ENCODE data around the gene KCNA10. TPM values are rescaled to one million over a fixed set of nuclear protein-coding genes. Genes with fewer than 3 reads are reported as not detected.
"Not testable (repeated sequence)": the region's sequence is repeated elsewhere in the genome, so short reads cannot be mapped to it uniquely, and the experiment has no call there.

The KCNA10 gene
- total RNA-seq, 3 donors from 2014 or later (not counting 1 experiment from before 2014, with no cell fraction given), result not detected

DNA sequence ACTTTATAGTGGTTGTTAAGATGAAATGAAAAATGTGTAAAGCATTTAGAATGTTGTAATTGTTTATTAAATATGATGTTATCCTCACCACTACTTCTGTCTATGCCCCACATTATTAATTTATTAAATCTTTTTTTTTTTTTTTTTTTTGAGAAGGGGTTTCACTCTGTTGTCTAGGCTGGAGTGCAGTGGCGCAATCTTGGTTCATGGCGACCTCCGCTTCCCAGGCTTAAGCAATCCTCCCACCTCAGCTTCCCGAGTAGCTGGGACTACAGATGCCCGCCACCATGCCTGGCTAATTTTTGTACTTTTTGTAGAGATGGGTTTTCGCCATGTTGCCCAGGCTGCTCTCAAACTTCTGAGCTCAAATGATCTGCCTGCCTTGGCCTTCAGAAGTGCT, 7.5 kb downstream of the KCNA10 start:
- Histone ChIP-seq H3K36me3 (ENCODE audit: control insufficient read depth, insufficient read depth, low read length) (no peaks in the 10 kb centered on the region), H3K27me3 (ENCODE audit: control insufficient read depth, insufficient read depth, low read length) (no peaks in the 10 kb centered on the region), H3K9me3 (ENCODE audit: control insufficient read depth, insufficient read depth, low read length) (no peaks in the 10 kb centered on the region), H3K4me1 (ENCODE audit: control insufficient read depth, insufficient read depth, low read length) (no peaks in the 10 kb centered on the region), H3K27ac (ENCODE audit: low read length) (no peak overlapping the region), H3K4me3 (ENCODE audit: low read length) (no peak overlapping the region)
- no peaks in the 10 kb centered on the region for H3K36me3 Mint-ChIP-seq
- no peak for ATAC-seq
- TF ChIP-seq, protein P1, sequence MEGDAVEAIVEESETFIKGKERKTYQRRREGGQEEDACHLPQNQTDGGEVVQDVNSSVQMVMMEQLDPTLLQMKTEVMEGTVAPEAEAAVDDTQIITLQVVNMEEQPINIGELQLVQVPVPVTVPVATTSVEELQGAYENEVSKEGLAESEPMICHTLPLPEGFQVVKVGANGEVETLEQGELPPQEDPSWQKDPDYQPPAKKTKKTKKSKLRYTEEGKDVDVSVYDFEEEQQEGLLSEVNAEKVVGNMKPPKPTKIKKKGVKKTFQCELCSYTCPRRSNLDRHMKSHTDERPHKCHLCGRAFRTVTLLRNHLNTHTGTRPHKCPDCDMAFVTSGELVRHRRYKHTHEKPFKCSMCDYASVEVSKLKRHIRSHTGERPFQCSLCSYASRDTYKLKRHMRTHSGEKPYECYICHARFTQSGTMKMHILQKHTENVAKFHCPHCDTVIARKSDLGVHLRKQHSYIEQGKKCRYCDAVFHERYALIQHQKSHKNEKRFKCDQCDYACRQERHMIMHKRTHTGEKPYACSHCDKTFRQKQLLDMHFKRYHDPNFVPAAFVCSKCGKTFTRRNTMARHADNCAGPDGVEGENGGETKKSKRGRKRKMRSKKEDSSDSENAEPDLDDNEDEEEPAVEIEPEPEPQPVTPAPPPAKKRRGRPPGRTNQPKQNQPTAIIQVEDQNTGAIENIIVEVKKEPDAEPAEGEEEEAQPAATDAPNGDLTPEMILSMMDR (IDR thresholded peaks at IDR 0.05), result no peak
- WGBS (ENCODE audit: insufficient coverage), result 100% methylated on average over 2 of the region's 6 CpGs
- no peak for DNase-seq
- H3K4me1 Mint-ChIP-seq, result no peaks in the 10 kb centered on the region
- peaks cover 0 to 8% of the 10 kb centered on the region in 2 donors for H3K27me3 Mint-ChIP-seq (ENCODE audit: low read depth in 2 of 2)
- intact Hi-C loops (cut with micrococcal nuclease), result no loop called here
- no peak overlapping the region for H3K4me3 Mint-ChIP-seq
- H3K9me3 Mint-ChIP-seq, result no peaks in the 10 kb centered on the region
- H3K27ac Mint-ChIP-seq, result no peak overlapping the region

DNA sequence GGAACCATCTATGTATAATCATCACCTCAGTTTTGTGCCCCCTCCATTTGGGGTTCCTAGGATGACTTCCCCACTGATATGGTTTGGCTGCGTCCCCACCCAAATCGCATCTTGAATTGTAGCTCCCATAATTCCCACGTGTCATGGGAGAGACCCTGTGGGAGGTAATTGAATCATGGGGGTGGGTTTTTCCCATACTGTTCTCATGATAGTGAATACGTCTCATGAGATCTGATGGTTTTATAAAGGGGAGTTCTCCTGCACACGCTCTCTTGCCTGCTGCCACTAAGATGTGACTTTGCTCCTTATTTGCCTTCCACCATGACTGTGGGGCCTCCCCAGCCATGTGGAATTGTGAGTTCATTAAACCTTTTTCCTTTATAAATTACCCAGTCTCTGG, 8.1 kb downstream of the KCNA10 start:
- H3K27me3 Mint-ChIP-seq (ENCODE audit: low read depth in 2 of 2); H3K4me3 Mint-ChIP-seq; H3K27ac ChIP-seq (ENCODE audit: low read length); intact Hi-C loops (cut with micrococcal nuclease); H3K9me3 Mint-ChIP-seq; H3K27ac Mint-ChIP-seq; H3K9me3 ChIP-seq (ENCODE audit: control insufficient read depth, insufficient read depth, low read length); H3K4me1 ChIP-seq (ENCODE audit: control insufficient read depth, insufficient read depth, low read length); DNase-seq; H3K4me3 ChIP-seq (ENCODE audit: low read length); H3K36me3 Mint-ChIP-seq; H3K36me3 ChIP-seq (ENCODE audit: control insufficient read depth, insufficient read depth, low read length); H3K27me3 ChIP-seq (ENCODE audit: control insufficient read depth, insufficient read depth, low read length); ATAC-seq; H3K4me1 Mint-ChIP-seq: not testable (repeated sequence)
- WGBS (ENCODE audit: insufficient coverage), result 91% methylated on average over 4 of the region's 5 CpGs

GRCh38 chr1:110509655-110510054, 9.3 kb downstream of the KCNA10 start:
- no peak for DNase-seq
- no peaks in the 10 kb centered on the region for H3K9me3 Mint-ChIP-seq
- WGBS (ENCODE audit: insufficient coverage), result 93% methylated on average over 6 of the region's 6 CpGs
- Histone ChIP-seq H3K9me3 (ENCODE audit: control insufficient read depth, insufficient read depth, low read length) (no peaks in the 10 kb centered on the region), H3K27me3 (ENCODE audit: control insufficient read depth, insufficient read depth, low read length) (no peaks in the 10 kb centered on the region), H3K27ac (ENCODE audit: low read length) (no peak overlapping the region), H3K4me1 (ENCODE audit: control insufficient read depth, insufficient read depth, low read length) (no peaks in the 10 kb centered on the region), H3K4me3 (ENCODE audit: low read length) (no peak overlapping the region), H3K36me3 (ENCODE audit: control insufficient read depth, insufficient read depth, low read length) (no peaks in the 10 kb centered on the region)
- intact Hi-C loops (cut with micrococcal nuclease), result no loop called here
- no peaks in the 10 kb centered on the region for H3K4me1 Mint-ChIP-seq
- H3K4me3 Mint-ChIP-seq, result no peak overlapping the region
- no peaks in the 10 kb centered on the region for H3K36me3 Mint-ChIP-seq
- H3K27me3 Mint-ChIP-seq (ENCODE audit: low read depth in 2 of 2), result peaks cover 0 to 10% of the 10 kb centered on the region in 2 donors
- no peak for ATAC-seq
- TF ChIP-seq, protein P1 (IDR thresholded peaks at IDR 0.05), result no peak
- no peak overlapping the region for H3K27ac Mint-ChIP-seq

DNA sequence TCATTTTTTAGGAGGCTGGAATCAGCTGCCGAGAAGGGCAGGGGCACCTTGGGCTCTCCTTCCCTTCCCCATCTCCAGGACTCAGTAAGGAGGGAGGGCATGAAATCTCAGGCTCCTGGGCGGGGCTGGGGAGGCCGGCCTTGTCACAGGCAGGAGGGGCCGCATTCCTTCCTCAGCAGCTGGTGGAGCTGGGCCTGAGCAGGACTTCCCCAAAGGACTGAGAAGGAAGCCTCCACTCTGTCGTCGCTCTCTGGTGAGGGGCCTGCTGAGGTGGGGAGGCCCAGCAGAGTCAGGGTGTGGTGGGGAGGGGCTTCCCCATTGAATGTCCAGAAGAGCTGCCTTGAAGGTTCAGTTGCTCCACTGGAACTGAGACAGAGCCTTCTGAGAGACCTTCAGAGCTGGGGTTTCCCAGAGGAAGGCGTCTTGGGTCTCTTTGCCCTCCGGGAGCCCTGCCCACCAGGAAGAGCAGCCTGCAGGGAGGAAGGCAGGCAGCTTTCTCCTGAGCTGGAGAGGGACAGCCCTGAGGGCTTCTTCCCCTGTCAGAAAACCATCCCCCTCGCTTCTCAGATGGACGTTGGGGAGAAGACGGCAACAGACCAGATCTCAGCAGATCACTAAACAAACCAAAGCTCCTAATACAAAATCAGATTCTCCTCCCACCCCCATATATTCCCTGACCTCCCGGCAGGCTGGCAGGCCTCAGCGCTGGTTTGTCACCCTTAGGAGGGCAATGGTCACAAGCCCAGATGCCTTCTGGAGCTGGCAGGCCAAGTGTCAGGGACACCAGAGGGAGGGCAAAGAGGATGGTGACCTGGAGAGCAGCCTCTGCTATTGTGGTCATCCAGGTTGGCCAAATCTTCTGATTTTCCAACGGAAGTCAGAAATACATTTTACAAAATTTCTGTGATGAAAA, 10.7 kb downstream of the KCNA10 start:
- TF ChIP-seq, protein P1 (IDR thresholded peaks at IDR 0.05), result no peak
- H3K9me3 Mint-ChIP-seq, result no peaks in the 10 kb centered on the region
- Histone ChIP-seq H3K4me3 (ENCODE audit: low read length) (no peak overlapping the region), H3K4me1 (ENCODE audit: control insufficient read depth, insufficient read depth, low read length) (no peaks in the 10 kb centered on the region), H3K27ac (ENCODE audit: low read length) (no peak overlapping the region), H3K27me3 (ENCODE audit: control insufficient read depth, insufficient read depth, low read length) (no peaks in the 10 kb centered on the region), H3K36me3 (ENCODE audit: control insufficient read depth, insufficient read depth, low read length) (no peaks in the 10 kb centered on the region), H3K9me3 (ENCODE audit: control insufficient read depth, insufficient read depth, low read length) (no peaks in the 10 kb centered on the region)
- no peaks in the 10 kb centered on the region for H3K4me1 Mint-ChIP-seq
- DNase-seq (no peak), ATAC-seq (no peak)
- H3K27ac Mint-ChIP-seq, result no peak overlapping the region
- intact Hi-C loops (cut with micrococcal nuclease), result no loop called here
- H3K27me3 Mint-ChIP-seq (ENCODE audit: low read depth in 2 of 2), result peaks cover 0 to 10% of the 10 kb centered on the region in 2 donors
- no peak overlapping the region for H3K4me3 Mint-ChIP-seq
- WGBS (ENCODE audit: insufficient coverage), result 58% methylated on average over 13 of the region's 14 CpGs
- H3K36me3 Mint-ChIP-seq, result no peaks in the 10 kb centered on the region
